Left cardiac atrium (tissue), 4 donors: ENCODE measurements around the gene MAPKAPK3. TPM values are rescaled to one million over a fixed set of nuclear protein-coding genes. Genes with fewer than 3 reads are reported as not detected.
A peak's percentile ranks its signal among the peaks of the same experiment; 100 is the strongest.

Experiments used
- ATAC-seq, 2 donors: fragments of 200-7000 bp; cut with Tn5 transposase; one replicate each; pipeline ENCODE4 v1.9.1; 2020; ENCODE audit warnings: mild to moderate bottlenecking in 2 of 2, moderate library complexity in 2 of 2
- DNase-seq: peaks from one replicate; pipeline ENCODE4 v3.0.0-alpha.2; 2020
- intact Hi-C, 2 donors: fragments of 100-400 bp; cut with DNase I; formaldehyde crosslinking; loops; one replicate each; pipeline versions ENCODE4 v1.14.1 to v1.15.1; 2022 to 2023
- long read RNA-seq: library from polyadenylated mRNA; unstranded; transcript quantifications from one replicate; pipeline ENCODE4 v2.0.0, GENCODE V29; 2021
- total RNA-seq, 2 donors: library from RNA; stranded (reverse); fragmentation: NEBNext Ultra II Directional; extraction: Animal tissue kit (Norgen Biotek cat#: 25700); gene quantifications; one replicate each; pipeline ENCODE4 v1.2.1, GENCODE V29; 2021
- donor health status: DM: no; HTN: yes; CAD: no.
- donor health status: DM: no; HTN: yes; CAD: no; lungs with severe emphysema.
- donor health status: DM: yes; HTN: yes; CAD: no.
- donor health status: Dilated cardiomyopathy.

Gene MAPKAPK3
- 100 to 1,000 TPM; 170 to 177 TPM for total RNA-seq
- long read RNA-seq, transcript MAPKAPK3-208 (11 exons, 2,563 nt), result minor isoform, 109 of 422 reads
- long read RNA-seq, transcript MAPKAPK3-201 (11 exons, 2,500 nt), result major isoform, 192 of 422 reads
- long read RNA-seq, partial matches to known transcripts, result 92 of 422 reads
- long read RNA-seq, other reads (novel, unspliced or antisense), result 27 of 422 reads

DNA sequence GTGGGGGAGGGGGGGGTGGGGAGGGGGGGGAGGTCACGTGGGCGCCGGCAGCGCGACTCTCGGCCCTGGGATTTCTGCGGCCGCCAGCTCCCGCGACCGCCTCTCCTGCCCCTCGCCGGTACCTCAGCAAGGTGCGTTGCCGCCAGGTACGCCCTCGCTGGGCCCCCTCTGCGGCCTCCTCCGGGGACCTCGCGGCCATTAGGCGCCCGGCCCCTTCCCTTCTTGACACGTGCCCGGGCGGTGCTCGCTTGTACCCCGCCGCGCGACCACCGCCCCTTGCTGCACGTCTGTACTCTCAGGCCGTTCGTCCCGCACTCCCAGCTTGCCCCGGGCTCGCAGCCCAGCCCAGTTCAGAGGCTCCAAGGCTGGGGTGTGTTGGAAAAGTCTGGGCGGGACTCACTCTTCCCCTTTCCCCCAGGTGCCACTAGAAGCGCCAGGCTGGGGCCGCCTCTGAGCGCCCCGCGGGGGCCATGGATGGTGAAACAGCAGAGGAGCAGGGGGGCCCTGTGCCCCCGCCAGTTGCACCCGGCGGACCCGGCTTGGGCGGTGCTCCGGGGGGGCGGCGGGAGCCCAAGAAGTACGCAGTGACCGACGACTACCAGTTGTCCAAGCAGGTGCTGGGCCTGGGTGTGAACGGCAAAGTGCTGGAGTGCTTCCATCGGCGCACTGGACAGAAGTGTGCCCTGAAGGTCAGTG is at the start of gene MAPKAPK3:
MAPKAPK3 (plus strand) TSS at position 56 of the 696 bp plus-strand sequence; CDS start at position 471, 415 bp downstream.
- ATAC-seq (peak; percentile 21 to 36), DNase-seq (no peak)
- intact Hi-C loops, result loop anchor here (2.0 to 10.0 kb wide), 6 partner anchors 36 to 815 kb away; partner anchors contain the start of gene MANF (in 2 of the 2)

DNA sequence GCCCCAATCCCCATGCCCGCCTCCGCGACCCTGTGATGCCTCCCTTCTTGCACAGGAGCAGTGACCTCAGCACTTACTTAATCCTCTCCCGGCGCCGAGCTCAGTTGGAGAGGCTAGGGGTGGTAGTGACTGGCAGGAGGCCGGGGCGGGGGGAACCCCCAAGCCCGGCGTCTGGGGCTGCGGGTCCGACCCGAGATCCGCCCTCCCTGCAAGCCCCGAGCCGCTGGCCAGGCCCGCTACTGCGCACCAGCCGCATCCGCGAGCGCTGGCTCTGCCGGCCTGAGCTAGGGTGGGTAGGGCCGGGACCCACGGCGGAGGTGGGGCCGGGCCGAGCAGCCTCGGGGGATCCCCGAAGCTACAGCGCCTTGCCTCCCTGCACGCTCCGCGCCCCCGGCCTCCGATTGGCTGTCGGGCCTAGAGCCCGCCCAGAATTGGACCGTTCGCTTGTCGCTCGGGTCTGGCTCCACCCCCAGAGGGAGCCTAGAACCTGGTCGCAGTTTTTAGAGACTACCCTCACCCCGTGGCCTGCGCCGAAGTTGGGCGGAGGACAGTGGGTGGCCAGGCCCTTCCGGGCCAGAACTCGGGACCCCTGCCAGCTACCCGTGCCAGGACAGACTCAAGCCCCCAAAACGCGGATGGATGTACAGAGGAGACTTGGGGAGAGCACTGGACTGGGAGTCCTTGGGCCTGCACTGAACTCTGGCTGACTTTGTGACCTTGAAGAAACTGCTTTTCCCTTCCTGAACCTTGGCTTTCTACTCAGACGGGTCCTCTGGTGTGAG is 49.4 kb upstream of the MAPKAPK3 start, which contains the start of gene C3orf18:
C3orf18 (minus strand) TSS at position 362 of the 782 bp plus-strand sequence. CDS start 2,048 bp downstream, outside the sequence.
- intact Hi-C loops, result no loop called here
- ATAC-seq (peak; percentile 84 to 85), DNase-seq (peak; percentile 95)

DNA sequence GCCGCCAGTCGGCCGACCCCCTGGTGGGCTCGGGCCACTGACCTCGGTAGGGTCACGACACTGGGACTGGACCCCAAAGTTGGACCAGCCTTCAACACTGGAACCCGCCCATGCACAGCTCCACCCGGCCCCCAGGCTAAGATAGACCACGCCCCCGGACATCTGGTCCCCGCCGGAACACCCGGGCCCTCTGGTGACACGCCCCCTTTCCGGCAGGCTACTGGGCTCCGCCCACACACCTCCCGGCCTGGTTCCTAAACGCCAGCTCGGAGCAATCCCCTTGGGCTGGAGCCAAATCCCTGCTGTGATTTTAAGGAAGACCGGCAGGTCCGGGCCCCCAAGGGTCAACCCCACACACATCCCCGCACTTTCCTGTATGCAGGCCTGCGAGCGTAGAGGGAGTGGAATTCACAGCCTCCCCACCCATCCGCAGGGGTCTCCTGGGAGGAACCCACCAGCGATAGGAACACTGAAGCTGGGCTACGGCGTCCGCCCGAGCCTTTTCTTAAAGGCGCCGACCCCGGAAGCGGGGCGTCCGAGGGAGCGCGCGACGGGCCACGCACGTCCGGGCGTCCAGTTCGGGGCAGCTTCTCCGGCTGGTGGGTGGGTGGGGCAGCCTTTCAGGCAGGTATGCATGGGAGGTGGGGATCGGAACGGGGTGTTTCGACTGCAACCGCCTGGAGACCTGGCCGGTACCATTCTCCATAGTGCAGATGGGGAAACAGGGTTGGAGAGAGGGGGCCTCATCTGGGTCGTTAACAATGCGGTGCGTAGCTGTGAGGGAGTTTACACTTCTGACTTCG is 47.8 kb upstream of the MAPKAPK3 start, which contains the start of gene HEMK1:
HEMK1 (plus strand) TSS at position 576 of the 803 bp plus-strand sequence. CDS start 1,583 bp downstream, outside the sequence.
- intact Hi-C loops, result no loop called here
- ATAC-seq (peak; percentile 89 to 90), DNase-seq (peak; percentile 99)

DNA sequence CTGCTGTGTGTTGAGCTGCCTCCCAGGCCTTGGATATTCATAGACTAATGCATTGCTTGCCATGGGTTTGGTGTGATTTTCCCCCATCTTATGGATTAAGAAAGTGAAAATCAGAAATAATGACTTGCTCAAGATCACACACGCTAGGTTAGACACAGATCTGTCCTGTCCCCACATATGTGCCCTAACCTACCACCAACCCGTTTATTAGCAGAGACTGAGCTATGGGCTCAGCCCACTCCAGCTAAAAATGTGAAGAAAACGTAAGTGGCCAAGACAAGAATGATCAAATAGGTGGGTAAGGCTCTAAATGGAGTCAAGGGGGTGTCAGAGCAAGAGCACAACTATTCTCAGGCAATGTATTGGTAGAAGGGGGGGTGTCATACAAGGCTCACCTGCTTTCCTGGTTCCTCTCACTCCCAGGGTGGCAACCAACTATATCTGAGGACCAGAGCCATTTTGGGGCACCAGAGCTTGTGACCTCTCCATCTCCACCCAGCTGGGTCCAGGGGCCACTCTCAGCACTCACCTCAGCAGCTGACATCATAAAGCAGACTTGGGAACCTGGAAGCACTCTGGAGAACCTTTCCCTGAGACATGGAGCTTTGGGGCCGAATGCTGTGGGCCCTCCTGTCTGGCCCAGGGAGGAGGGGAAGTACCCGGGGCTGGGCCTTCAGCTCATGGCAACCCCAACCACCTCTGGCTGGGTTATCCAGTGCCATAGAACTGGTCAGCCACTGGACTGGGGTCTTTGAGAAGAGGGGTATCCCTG is 46.3 kb upstream of the MAPKAPK3 start:
- ATAC-seq (no peak), DNase-seq (no peak)
- intact Hi-C loops, result loop anchor here in 1 of 2 donors (10.0 kb wide), 1 partner anchor 814 kb away; the partner anchor contains the start of gene MANF

DNA sequence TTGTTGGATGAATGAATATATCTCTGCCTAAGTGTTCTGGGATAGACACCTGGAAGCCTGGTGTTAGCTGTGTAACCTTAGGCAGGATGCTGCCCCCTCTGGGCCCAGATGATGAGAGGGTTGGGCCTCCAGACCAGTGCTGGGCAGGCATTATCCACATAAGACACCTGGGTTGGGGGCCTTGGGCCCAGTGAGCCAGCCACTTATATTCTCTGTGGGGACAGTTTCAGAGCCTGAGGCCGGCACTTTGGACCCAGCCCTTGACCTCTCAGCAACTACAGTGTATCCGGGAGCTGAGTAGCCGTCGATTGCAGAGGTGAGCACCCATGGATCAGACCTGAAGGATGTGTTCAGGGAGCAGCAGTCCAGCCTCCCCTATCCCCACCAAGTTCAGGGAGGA is 45.5 kb upstream of the MAPKAPK3 start:
- DNase-seq, result no peak
- ATAC-seq, result no peak
- intact Hi-C loops, result loop anchor here in 1 of 2 donors (10.0 kb wide), 1 partner anchor 813 kb away; the partner anchor contains the start of gene MANF

DNA sequence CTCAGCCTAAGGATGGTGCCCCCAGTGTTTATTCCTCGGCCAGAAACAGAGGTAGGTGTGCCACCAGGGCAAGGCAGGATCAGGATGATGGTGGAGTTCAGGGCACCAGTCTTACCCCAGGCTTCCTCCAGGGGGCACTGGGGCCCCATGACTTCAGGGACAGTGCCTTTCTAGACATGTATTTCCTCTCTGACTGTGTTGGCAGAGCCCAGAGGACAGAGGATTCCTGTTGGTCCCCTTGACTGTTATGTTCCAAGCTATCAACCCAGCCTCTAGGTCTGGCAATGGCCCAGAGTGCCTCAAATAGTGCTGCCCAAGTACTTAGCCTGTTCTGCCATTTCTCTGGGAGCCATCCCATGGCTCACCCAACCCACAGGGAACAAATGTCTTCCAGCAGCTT is 44.8 kb upstream of the MAPKAPK3 start:
- intact Hi-C loops, result loop anchor here (1.0 to 10.0 kb wide), 3 partner anchors 41 to 813 kb away; partner anchors contain the start of gene MANF (in 1 of the 2)
- DNase-seq (peak; percentile 79), ATAC-seq (peak; percentile 9 to 13)

DNA sequence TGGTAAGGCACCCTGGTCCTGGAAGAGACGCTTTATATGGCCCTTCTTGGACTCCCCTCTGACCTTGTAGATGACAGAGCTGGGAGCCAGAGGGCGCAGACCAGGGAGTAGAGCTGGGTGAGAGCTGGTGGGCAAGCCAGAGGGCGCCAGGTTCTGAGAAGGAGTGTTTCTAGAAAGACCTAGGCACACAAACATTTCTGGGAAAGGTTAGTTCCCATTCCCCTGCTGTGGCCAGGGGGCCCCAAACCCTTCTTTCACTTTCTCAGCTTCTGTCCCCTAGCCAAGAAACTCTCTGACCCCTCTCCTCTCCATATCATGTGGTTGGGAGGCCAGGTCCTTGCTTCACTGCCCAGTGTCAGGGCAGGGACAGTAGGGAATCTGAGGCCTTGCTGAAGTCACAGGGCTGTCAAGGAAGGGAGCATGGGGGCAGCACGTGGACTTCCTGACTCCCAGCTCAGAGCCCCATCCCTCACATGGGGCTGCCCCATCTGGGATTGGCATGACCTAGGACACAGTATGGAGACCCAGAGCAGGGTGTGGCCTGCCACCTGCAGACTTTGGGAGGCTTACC is 44.1 kb upstream of the MAPKAPK3 start:
- ATAC-seq, result no peak
- intact Hi-C loops, result loop anchor here (1.0 to 10.0 kb wide), 3 partner anchors 40 to 812 kb away; partner anchors contain the start of gene MANF (in 1 of the 2)

DNA sequence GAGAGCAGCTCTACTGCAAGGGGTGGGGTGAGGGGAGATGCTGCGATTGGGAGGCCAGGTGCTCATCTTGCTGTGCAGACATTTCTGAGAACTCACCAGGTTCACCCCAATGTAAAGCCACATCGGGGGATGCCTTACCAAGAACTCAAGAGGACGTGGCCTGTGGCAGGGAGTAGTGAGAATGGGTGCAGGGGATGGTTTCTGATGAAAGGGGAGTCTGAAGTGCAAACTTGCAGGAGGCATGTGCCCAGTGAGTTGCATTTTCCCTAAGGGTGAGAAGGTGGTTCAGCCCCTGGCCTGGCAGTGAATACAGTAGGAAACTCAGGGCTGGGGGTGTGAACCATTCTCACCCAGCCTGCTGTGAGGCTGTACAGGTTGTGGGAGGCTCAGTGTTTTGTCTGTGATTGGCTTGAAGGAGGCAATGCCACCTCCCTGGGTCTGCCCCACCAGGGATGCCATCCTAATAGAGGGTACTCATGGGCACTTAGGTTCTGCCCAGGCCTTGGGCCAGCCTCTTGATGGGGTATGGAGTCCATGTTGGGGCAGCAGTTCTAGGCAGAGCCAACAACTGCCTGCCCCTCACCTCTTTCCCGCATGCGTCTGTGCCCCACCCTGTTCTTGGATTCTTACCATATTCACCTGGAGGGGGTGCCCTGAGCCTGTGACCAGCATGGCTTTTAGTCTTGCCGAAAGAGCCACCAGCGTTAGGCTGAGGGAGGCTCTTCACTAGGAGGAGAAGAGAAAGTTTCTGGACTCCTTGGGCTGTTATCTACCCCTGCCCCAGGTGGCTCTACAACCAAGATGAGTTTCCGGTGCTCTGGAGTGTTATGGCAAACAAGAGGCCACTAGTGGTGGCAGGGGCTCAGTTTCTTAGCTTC is 43.1 kb upstream of the MAPKAPK3 start:
- intact Hi-C loops, result loop anchor here (2.0 to 10.0 kb wide), 2 partner anchors 41 to 811 kb away; partner anchors contain the start of gene MANF (in 1 of the 2)
- no peak for DNase-seq
- no peak for ATAC-seq

More for the DNA sequence above, 44.1 kb upstream of the MAPKAPK3 start:
- no peak for DNase-seq

DNA sequence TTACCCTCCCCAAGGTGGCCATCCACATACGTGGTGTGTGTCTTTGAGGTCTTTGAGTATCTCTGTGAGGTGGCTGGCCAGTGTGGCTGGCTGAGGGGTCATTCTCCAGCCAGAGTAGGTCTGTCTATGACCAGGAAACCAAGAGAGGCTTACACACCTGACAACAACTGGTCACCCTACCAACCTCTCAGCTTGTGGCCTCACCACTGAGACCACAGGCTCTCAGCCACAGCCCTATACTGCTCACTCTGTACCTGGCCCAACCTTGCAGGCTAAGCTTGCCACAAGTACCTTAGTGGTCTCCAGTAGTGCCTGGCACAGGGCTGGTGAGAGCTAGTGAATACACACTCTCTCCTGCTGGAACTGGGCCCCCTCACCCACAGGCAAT is 42.5 kb upstream of the MAPKAPK3 start:
- no peak for ATAC-seq
- no peak for DNase-seq
- intact Hi-C loops, result loop anchor here in 1 of 2 donors (10.0 kb wide), 1 partner anchor 810 kb away; the partner anchor contains the start of gene MANF

DNA sequence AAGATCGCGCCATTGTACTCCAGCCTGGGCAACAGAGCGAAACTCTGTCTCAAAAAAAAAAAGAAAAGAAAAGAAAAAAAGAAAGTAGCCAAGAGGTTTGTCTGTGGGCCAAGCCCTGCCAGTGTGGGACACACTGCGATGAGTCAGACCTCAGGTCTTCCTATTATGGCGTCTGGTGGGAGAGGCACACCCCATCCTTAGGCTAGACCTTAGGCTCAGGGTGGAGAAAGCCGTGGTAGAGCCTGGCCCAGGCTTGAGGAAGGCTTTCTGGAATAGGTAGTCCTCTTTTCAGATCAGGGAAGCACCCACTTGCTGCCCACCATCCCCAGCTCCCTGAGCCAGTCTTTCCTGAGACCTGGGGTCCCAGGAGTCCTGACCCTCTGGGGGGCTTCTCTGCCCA is 41.6 kb upstream of the MAPKAPK3 start:
- intact Hi-C loops, result loop anchor here in 1 of 2 donors (10.0 kb wide), 1 partner anchor 809 kb away; the partner anchor contains the start of gene MANF
- ATAC-seq (no peak), DNase-seq (no peak)

DNA sequence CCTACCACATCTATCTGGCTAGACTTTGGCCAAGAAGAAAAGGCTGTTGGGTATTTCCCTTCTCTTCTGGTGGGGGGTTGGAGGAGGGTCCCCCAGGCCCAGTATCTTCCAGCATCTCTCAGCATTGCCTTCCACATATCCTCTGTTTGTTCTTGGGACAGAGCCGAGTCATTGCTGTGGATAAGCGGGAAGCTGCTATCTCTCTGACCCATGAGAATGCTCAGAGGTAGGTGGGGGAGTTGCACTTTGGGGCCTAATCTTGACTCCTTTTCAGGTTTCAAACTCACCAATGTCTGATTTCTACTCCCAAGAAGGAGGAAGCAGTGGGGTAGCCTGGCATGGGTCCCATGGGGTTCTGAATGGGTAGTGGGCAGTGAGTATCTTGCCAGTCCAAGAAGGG is 39.6 kb upstream of the MAPKAPK3 start:
- DNase-seq (no peak), ATAC-seq (no peak)
- intact Hi-C loops, result loop anchor here in 1 of 2 donors (10.0 kb wide), 1 partner anchor 807 kb away; the partner anchor contains the start of gene MANF

DNA sequence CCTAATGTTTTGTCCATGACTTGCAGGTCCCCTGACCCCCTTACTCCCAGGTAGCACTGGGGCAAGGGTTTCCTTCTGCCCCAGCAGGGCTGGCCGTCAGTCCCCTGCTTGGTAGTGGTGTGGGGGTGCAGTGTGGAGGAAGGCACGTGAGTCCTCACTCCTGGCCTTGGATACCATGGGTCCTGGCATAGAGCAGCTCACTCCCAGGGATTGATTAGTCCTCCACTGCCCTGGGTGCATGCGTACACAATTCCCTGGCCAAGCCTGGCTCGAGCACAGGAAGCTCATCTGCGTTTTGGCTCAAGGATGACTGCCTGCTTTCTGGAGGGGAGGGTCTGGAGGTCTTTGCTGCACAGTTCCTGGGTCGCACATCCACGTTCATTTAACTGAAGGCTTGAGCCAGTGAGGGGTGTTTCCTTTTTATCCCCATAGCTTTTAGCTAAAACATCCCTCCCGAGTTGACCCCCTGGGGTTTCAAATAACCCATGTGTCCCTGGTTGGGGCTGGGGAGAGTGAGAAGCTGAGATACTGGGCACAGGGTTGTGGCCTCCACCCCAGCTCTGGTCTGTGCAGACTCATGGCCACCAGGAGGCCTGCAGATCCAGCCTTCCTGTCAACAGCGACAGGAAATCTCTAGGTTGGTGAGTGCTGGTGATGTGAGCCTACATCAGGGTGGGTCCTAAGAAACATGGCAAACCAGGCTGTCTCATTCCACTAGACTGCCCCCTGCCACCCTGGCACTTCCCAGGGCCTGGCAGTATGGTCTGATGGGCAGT is 36.1 kb upstream of the MAPKAPK3 start:
- no peak for ATAC-seq
- no peak for DNase-seq
- intact Hi-C loops, result no loop called here

DNA sequence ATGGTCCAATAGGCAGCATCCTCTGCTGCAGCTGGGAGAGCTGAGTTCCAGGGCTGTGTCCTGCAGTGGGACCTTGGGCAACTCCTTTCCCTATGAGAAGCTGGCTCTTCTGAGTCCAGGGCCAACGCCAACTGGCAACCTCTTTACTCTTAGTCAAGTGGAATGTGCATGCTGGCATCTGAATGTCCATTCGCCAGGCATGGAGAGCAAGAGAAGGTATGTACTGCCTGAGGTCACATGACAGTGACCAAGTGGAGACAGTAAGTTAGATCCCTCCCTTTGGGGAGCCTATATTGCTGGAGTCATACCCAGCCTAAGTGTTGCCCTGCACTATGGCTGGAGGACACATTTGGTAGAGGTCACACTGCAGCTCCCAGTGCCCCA is 35.5 kb upstream of the MAPKAPK3 start:
- ATAC-seq, result peak in 1 of 2 donors; percentile 39
- DNase-seq, result no peak
- intact Hi-C loops, result no loop called here

DNA sequence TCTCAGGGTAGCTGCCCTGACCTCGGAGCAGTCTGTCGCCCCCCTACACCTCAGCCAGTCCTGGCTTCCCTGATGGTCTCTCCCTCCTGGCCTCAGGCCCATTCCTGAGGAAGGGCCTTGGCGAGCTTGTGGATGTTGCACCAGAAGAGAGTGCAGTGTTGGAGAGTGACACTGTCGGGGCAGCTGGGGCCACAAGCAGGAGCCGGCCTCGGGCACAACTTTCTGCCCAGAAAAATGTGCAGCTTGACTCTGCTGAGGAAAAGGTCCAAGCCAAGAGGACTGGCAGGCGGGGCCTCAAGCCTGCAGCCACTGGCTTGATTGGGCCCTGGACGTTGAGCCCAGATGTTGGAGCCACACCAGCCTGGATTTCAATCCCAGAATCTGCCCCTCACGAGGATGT is 34.9 kb upstream of the MAPKAPK3 start:
- intact Hi-C loops, result no loop called here
- ATAC-seq, result peak; percentile 4 to 56
- DNase-seq, result no peak

DNA sequence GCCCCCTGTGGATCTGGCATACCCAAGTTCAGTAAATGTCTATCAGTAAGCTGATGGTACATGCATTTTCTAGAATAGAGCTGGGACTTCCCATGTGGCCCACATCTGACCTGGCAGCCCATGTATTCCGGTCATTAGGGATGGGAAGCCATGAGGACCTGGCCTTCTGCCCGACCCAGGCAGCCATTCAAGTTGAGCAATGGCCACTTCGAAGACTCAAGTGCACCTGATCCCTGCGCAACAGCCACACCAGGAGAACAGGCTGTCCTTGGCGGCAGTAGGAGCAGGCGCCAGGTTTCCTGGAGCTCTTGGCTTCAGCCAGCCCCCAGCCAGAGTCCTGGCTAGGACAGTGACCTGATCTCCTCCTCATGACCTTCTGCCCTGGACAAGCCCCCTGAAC is 33.1 kb upstream of the MAPKAPK3 start:
- peak; percentile 86 for DNase-seq
- intact Hi-C loops, result loop anchor here in 1 of 2 donors (2.0 kb wide), 1 partner anchor 15 kb away; no protein-coding TSS in a partner anchor
- peak; percentile 68 to 79 for ATAC-seq
